PC-3 (cell line): ENCODE results near the gene SUSD6.

ENCODE experiments used
- CTCF ChIP-seq: fragments of 300-600 bp; sonication (generic); conservative IDR thresholded peaks from 2 replicates; pipeline ENCODE4 v1.5.1; 2017; ENCODE audit warnings: antibody characterized with exemption, low read depth, mild to moderate bottlenecking, low read length
- EZH2 ChIP-seq: fragments of 300-600 bp; sonication (generic); IDR thresholded peaks from one replicate; pipeline ENCODE4 v1.6.1; 2017; ENCODE audit warnings: antibody characterized with exemption, mild to moderate bottlenecking, low read length; ENCODE audit not compliant: unreplicated experiment

GRCh38 chr14:69755296-69755695, 143.9 kb downstream of the SUSD6 start:
- no peak for TF ChIP-seq CTCF
- no peak for TF ChIP-seq EZH2
